Amniotic stem cell (primary cell): ENCODE data around the gene CDH1.
"Not testable (repeated sequence)": the region's sequence is repeated elsewhere in the genome, so short reads cannot be mapped to it uniquely, and the experiment has no call there.

ENCODE experiments used
- DNase-seq: peaks from one replicate; lab custom pipeline; 2025; lab: John Stamatoyannopoulos, UW

CDH1 gene

DNA sequence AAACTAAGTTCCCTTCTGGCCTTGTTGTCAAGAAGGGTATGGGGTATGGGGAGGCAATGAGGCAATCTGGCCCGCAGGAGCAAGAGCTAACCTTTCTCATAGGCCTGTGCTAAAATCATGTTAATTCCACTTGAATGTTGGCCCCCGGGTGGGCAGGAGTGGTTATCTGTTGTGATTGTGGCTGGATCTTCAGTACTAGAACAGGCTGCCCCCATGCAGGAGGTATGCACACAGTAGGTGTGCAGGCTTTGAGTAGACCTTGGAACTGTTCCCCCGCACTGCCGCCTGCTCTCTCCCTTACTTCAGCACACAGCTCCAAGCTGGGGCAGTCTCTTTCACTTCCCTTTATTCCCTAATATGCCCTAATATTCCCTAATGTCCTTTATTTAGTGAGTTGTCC is 53.9 kb downstream of the CDH1 start:
- DNase-seq: no peak

DNA sequence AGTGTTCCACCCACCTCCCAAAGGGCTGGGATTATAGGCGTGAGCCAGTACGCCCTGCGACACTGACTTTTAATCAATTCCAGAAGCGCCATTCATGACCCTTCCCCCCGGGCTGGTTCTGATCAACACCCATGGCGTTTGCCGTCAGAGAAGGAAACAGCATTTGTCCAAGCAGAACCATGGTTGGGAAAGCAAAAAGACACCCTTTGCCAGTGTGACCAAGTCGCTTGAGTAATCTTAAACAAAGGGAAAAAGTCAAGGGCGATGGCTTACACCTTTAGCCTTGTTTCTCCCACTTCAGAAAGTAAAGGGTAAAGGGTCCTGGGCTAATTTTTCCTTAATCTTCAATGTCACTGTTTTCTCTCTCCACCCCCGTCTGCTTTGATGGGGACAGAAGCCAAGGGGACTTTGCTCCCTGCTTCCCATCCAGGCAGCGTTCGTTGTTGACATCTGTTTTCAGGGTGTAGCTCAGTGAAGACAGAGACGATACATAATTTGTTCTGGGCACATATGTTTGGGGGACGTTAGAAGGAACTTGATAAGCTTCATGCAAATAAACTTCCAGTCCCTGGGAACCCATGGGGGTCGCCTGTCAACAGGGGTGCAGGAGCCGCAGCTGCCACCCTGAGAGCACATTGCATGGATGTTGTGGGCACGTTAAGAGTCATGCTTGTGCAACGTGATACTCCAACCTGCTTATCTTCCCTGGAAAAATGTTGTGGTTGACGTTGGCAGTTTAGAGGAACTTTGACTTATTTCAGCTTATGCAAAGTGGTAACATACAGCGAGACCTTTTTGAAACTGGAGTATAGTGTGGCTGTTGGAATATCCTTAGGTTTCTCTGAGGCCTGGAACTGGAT is 55.6 kb downstream of the CDH1 start:
- DNase-seq: peak; percentile 14

DNA sequence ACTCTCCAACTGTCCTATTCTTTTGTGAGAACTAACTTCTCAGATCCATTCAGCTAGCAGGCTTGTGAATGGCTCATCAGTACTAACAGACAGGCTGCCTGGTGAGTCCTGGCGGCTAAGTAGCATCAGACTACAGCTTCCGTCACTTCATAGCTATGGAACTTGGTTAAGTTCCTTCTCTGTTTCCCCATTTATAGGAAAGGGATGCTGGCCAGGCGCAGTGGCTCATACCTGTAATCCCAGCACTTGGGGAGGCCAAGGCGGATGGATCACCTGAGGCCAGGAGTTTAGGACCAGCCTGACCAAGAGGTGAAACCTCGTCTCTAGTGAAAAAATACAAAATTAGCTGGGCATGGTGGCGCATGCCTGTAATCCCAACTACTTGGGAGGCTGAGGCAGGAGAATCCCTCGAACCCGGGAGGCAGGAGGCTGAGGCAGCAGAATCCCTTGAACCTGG is 56.3 kb downstream of the CDH1 start:
- DNase-seq: no peak

DNA sequence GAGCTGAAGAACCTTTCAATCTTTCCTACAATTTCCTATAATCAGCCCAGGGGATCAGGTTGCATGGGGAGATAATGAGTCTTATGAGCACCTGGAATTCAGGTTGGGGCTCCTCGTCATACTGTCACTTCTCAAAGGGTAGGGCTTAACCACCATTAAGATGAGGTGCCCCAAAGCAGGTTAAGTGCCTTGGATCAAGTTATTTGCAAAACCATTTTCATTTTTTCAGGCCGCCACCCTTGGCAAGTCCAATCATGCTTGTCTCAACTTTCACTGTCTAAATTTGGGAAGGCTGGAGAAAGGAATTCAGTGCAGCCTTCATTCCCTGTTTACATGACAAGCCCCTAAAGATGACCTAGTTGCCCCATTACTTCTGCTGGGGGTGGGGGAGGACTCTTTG is 61.3 kb downstream of the CDH1 start:
- no peak for DNase-seq

DNA sequence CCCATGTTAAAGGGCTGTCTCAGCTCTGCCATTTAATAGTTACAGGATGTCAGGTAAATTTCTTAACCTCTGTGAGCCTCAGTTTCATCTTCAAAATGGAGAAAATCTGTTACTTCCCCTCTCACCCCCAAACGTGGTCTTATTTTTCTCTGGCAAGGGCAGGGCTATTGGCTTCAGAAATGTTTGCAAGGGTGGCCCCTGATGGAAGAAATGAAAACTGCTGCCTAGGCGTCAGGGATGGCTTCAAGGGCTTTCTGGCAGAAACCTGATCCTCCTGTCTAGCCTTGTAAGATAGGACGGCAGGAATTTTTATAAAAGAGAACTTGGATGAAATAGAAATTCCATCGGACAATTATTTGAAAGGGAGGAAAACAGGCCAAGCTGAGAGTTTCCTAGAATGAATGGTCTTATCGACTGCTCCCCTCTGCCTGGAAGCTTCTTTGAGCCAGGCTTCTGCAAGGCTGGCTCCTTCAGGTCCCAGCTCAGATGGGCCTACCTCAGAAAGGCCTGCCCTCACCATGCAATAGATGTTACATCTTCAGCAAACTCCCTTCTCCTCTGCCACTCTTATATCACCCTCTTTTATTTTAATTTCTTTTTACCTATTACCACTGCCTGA is 63.3 kb downstream of the CDH1 start:
- peak; percentile 56 for DNase-seq

DNA sequence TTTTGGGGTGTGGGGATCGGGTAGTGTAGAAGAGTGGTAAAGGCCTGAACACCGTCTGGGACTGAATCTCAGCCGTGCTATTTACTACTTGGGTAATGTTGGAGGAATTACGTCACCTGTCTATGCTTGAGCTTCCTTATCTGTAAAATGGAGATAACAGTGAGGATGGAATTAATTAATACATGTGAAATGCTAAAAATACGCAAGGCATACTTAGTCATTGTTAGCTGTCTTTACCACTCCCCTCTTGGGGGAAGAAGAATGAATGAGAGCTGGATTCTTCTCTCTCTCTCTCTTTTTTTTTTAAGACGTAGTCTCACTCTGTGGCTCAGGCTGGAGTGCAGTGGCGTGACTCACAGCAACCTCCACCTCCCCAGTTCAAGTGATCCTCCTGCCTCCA is 65.1 kb downstream of the CDH1 start:
- no peak for DNase-seq

DNA sequence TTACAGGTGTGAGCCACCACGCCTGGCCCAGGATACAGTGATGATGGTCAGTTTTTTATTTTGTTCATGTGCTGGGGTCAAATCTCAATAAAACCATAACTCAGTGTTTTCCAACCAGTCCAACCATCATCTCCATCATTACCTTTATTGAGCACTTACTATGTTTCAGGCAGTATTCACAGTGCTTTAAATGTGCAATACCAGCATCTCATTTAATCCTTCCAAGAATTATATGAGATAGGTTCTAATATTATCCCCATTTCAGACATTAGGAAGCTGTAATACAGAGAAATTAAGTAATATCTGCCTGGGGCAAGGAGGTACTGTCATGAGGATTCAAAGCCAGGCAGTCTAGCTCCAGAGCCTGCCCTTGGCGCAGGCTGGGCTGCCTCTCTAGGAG is 69.3 kb downstream of the CDH1 start:
- DNase-seq: no peak

DNA sequence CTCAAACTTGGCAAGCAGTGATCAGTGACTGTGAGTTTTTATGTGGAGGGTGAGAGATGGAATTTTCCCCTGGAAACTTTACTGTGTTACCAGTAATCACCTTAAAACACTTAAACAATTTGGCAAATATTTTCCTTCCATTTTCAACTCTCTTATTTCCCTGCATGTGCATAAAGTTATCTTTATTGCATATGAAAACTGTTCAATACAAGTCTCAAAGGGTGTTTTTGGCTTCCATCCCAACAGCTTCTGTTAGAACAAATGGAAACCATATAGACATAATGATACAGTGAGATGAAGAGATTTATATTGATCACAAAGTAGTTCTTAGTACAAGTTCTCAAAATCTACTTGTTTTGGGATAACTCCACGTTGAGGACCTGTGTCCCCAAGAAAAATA is 69.9 kb downstream of the CDH1 start:
- no peak for DNase-seq

DNA sequence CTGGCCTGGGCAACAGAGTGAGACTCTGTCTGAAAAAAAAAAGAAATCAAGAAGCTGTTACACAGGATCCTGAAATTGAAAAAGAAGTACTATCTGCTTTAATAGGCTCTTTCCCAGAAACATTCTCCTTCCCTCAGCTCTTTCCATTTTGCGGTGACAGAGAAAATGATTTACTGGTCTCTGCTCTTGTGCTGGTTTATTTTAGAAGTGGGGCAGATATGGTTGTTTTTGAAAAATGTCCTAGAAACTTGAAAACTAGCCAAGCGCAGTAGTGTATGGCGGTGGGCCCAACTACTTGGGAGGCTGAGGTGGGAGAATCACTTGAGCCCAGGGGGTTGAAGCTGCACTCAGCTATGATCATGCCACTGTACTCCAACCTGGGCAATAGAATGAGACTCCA is 77.4 kb downstream of the CDH1 start:
- no peak for DNase-seq

DNA sequence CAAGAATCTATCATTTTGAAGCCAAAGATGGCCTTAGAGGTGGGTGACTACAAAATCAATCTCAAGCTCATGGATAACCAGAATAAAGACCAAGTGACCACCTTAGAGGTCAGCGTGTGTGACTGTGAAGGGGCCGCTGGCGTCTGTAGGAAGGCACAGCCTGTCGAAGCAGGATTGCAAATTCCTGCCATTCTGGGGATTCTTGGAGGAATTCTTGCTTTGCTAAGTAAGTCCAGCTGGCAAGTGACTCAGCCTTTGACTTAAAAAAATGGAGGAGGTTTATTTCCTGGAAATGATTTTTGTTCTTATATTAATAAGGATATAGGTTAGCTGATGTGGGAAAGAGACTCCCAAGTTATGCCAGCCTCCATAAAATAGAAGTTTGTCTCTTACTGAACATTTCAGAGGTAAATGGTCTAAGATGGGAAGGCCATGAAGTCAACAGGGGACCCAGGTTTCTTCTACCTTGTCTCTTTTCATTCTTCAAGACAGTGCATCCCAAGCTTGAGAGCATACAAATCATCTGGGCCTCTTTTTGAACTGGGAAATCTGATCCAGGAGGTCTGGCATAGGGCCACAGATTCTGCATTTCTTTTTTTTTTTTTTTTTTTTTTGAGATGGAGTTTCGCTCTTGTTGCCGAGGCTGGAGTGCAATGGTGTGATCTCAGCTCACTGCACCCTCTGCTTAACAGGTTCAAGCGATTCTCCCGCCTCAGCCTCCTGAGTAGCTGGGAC is 86.5 kb downstream of the CDH1 start:
- DNase-seq: peak; percentile 53

DNA sequence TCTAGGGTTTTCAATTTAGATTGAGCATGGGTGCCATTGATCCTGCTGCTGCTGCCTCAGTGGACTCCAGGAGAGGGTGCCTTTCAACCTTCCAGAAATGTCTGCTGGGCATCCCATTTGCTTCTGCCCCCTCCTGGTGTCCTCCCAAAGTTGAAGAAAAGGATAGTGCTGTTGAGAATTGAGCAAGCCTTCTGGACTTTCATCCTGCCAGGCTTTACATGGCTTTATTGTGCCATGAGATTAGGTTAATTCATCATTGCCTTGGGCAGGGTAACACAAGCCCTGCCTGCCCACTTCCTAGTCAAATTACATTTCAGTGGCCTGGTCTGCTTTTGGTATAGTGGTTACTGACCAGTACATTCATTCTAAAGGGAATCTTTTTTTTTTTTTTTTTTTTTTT is 88.3 kb downstream of the CDH1 start:
- no peak for DNase-seq

DNA sequence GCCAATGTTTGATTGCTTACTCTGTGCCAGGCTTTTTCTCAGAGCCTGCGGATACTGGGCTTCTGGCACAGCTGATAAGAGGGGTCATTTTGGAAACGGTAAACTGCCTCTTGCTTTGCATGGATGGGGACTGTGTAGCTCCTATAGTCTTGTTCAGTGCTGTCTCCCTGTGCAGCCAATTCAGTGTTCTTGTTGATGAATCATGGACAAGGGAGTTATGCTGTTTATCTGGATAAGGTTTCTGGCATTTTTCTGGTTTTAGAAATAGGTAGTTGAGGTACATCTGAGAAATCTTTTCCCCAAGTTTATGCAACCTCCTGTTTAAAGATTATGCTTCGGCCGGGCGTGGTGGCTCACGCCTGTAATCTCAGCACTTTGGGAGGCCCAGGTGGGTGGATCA is 89.6 kb downstream of the CDH1 start:
- no peak for DNase-seq

DNA sequence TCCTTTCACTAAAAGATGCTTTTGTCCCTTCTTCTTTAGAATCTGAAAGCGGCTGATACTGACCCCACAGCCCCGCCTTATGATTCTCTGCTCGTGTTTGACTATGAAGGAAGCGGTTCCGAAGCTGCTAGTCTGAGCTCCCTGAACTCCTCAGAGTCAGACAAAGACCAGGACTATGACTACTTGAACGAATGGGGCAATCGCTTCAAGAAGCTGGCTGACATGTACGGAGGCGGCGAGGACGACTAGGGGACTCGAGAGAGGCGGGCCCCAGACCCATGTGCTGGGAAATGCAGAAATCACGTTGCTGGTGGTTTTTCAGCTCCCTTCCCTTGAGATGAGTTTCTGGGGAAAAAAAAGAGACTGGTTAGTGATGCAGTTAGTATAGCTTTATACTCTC is 96.2 kb downstream of the CDH1 start:
- no peak for DNase-seq

DNA sequence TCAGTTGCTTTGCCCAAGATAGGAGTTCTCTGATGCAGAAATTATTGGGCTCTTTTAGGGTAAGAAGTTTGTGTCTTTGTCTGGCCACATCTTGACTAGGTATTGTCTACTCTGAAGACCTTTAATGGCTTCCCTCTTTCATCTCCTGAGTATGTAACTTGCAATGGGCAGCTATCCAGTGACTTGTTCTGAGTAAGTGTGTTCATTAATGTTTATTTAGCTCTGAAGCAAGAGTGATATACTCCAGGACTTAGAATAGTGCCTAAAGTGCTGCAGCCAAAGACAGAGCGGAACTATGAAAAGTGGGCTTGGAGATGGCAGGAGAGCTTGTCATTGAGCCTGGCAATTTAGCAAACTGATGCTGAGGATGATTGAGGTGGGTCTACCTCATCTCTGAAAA is 97.5 kb downstream of the CDH1 start:
- no peak for DNase-seq

DNA sequence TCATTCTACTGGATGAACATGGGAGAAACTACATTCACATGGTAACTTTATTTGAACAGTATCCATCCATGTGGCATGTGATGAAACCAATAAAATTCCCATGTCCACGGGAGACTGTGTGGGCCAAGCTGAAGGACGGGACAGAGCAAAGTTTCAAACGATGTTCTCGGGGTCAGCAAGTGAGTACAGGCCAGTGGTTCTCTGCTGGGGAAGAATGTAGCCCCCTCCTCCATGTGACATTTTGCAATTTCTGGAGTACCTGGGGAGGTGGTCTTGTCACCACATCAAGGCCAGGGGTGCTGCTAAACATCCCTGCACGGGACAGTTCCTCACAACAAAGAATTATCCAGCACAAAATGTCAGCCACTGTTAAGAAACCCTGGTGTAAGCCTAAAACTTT is 98.9 kb downstream of the CDH1 start:
- no peak for DNase-seq

DNA sequence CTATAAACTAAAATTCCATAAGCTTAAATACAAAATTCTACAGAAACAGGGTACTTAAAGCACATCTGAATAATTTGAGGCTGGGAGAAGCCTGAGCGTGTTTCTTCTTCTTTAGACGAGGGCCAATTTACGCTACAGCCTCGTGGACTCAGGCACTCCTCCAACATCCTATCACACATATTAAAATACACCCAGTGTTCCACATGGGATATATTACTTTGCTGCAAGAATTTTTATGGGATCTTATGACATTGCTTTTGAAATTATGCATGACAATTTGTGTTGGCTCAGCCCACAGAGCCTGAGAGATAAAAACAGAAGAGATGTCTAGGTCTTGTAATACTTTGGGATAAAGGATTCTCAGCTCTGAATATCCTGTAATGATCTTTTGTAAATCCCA is 102.7 kb downstream of the CDH1 start:
- DNase-seq: no peak

DNA sequence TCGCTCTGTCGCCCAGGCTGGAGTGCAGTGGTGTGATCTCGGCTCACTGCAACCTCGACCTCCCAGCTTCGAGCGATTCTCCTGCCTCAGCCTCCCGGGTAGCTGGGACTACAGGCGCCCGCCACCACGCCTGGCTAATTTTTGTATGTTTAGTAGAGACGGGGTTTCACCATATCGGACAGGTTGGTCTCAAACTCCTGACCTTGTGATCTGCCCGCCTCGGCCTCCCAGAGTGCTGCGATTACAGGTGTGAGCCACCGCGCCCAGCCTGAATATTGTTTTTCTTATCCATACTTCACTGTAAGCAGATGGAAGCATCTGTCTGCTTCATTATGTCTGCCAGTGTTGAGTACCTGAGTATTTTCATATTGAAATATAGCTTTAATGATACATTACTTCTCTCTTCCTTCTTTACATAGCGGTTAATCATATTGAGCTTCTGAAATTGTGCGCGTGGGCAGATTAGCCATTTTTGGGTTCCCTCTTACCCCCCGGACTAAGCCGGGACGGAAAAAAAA is 105.9 kb downstream of the CDH1 start:
- not testable (repeated sequence) for DNase-seq

DNA sequence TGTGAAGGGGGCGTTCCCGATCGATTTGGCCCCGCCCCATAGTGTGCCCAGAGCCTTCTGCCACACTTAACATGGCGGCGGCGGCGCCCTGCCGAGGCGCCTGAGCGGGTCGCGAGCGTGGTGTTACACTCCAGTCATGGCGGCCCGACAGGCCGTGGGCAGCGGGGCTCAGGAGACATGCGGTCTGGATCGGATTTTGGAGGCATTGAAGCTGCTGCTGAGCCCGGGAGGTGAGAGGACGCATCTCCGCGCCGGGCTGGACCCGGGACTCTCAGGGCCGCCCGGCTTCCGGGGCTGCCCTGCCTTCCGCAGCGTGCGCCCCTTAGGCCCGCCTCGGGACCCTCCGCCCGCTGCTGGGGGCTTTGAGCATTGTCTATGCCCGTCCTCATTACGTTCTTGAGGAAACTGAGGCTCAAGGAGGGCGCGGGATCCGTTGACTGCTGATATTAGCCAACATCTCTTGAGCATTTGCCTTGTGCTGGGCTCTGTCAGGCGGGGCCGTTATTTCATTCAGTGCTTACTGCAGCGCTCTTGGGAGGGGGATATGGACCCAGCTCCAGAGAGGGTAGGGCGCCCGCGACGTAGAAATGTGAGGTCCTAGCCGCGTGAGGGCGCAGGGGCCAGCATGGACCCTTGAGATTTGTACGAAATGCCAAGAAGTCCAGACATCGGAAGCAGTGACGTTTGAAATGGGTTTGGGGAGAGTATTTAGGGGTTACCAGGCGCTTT is 106.6 kb downstream of the CDH1 start, which contains the start of gene TANGO6:
Gene TANGO6, plus strand, starts transcription at position 50 of the 729 bp plus-strand sequence. Its CDS starts 87 bp downstream, at position 137.
- DNase-seq: peak; percentile 46

DNA sequence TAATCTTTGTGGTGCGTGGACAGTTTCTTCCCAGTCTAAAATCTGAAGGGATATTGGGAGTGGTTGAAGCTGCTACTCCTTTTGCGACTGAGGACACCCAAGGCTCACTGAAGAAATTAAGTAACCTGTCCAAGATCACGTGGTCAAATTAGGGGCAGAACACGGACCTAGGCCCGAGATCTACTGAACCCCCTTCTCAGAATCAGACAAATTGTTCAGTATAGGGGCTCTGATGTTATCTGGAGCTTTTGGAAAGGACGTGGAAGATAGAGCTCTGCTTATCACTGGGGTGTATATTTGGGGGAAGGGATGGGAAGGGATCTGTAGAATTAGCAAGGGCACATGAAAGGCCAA is 107.1 kb downstream of the CDH1 start:
- DNase-seq: no peak

DNA sequence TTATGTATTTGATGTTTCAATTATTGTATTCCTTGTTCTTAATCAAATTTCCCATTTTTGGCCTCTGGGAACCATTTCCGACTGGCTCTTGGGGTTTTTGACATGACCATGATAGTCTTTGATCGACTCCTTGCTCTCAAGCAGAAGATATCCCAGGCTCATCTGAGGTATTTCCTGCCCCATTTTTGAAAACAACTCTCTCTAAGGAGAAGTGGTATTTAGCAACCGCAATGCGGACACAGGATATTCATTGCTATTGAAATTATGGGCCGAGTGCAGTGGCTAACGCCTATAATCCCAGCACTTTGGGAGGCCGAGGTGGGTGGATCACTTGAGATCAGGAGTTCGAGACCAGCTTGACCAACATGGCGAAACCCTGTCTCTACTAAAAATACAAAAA is 111.7 kb downstream of the CDH1 start:
- no peak for DNase-seq

DNA sequence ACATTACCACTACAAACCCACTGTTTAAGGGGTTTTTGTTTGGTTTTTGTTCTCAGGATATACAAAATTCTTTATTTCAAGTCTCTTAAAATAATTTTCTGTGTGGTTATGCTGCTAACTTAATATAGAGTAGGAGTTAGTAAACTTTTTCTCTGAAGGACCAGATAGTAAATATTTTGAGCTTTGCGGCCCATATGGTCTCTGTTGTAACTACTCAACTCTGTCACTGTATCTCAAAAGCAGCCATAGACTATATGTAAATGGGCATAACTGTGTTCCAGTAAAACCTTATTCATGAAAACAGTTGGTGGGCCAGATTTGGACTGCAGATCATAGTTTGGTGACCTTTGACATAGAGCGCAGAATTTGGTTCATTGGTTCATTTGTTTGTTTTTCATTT is 113.4 kb downstream of the CDH1 start:
- DNase-seq: no peak

DNA sequence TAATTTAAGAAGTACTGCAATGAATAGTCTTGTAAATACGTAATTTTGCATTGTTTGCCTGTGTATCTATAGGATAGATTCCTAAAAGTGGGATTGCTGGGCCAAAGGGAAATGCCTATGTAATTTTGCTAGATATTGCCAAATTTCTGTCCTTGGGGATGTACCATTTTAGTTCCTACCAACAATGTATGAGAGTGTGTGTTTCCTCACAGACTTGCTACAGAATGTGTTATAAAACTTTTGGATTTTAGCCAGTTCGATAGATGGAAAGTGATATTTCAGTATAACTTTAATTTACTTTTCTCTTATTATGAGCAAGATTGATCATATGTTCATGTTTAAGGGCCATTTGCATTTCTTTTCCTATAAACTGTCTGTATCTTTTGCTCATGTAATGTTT is 114.5 kb downstream of the CDH1 start:
- no peak for DNase-seq
